GM12878 (cell line): Measurements from ENCODE around the gene COL1A1. TPM values are rescaled to one million over a fixed set of nuclear protein-coding genes. Genes with fewer than 3 reads are reported as not detected.

Experiments used
- CBX3 ChIP-seq: fragments of 200-600 bp; sonication (generic); IDR thresholded peaks from 2 replicates; pipeline ENCODE4 v1.6.1; 2016; ENCODE audit warnings: low read depth, borderline replicate concordance
- E2F4 ChIP-seq: IDR thresholded peaks from 2 replicates; pipeline ENCODE4 v1.6.1; 2012; ENCODE audit warnings: low read depth, low read length, improper control_type of control experiment
- EED ChIP-seq: sonication (generic); IDR thresholded peaks from 2 replicates; pipeline ENCODE4 v1.6.1; 2016; ENCODE audit warnings: antibody characterized with exemption, low read depth
- EGR1 ChIP-seq, 2 experiments: IDR thresholded peaks; 1 replicate in 1 of 2; 2 replicates in 1 of 2; pipeline ENCODE4 v1.6.1; 2011 to 2012; ENCODE audit warnings: low read depth in 2 of 2, low read length in 2 of 2, borderline replicate concordance in 1 of 2, mild to moderate bottlenecking in 1 of 2, moderate library complexity in 1 of 2
- EZH2 ChIP-seq: IDR thresholded peaks from 2 replicates; pipeline ENCODE4 v1.6.1; 2012; ENCODE audit warnings: low read depth, mild to moderate bottlenecking, control low read depth, inconsistent platforms, low read length, borderline replicate concordance; ENCODE audit not compliant: control insufficient read depth
- HDGF ChIP-seq: fragments of 450-650 bp; IDR thresholded peaks from 2 replicates; pipeline ENCODE4 v1.6.1; 2016; ENCODE audit warnings: antibody characterized with exemption
- HSF1 ChIP-seq: fragments of 150-350 bp; IDR thresholded peaks from 2 replicates; pipeline ENCODE4 v1.6.1; 2014; ENCODE audit warnings: mild to moderate bottlenecking, low read depth, low read length
- IKZF1 ChIP-seq: fragments of 450-650 bp; conservative IDR thresholded peaks from 2 replicates; pipeline ENCODE4 v1.6.1; 2017; ENCODE audit warnings: antibody characterized with exemption, mild to moderate bottlenecking
- IRF4 ChIP-seq: IDR thresholded peaks from 2 replicates; pipeline ENCODE4 v1.6.1; 2011; ENCODE audit warnings: low read depth, low read length
- KLF5 ChIP-seq: fragments of 450-650 bp; IDR thresholded peaks from 2 replicates; pipeline ENCODE4 v1.6.1; 2014; ENCODE audit warnings: mild to moderate bottlenecking; ENCODE audit not compliant: partially characterized antibody
- MTA2 ChIP-seq: fragments of 450-650 bp; IDR thresholded peaks from 2 replicates; pipeline ENCODE4 v1.6.1; 2016; ENCODE audit warnings: low read depth, mild to moderate bottlenecking, moderate library complexity
- NBN ChIP-seq: fragments of 450-650 bp; IDR thresholded peaks from 2 replicates; pipeline ENCODE4 v1.6.1; 2016
- PBX3 ChIP-seq: IDR thresholded peaks from 2 replicates; pipeline ENCODE4 v1.6.1; 2011; ENCODE audit warnings: mild to moderate bottlenecking, low read depth, low read length, moderate library complexity; ENCODE audit not compliant: insufficient replicate concordance
- PML ChIP-seq: IDR thresholded peaks from 2 replicates; pipeline ENCODE4 v1.6.1; 2012; ENCODE audit warnings: low read length, inconsistent platforms
- POU2F2 ChIP-seq: IDR thresholded peaks from 3 replicates; pipeline ENCODE4 v1.6.1; 2011; ENCODE audit warnings: low read depth, mild to moderate bottlenecking, low read length, borderline replicate concordance
- RB1 ChIP-seq: fragments of 450-650 bp; formaldehyde crosslinking; IDR thresholded peaks from 2 replicates; pipeline ENCODE4 v1.6.1; 2017; ENCODE audit warnings: mild to moderate bottlenecking, borderline replicate concordance
- RUNX3 ChIP-seq: IDR thresholded peaks from 2 replicates; pipeline ENCODE4 v1.6.1; 2012; ENCODE audit warnings: low read length, inconsistent platforms
- SIX5 ChIP-seq: IDR thresholded peaks from 2 replicates; pipeline ENCODE4 v1.6.1; 2011; ENCODE audit warnings: mild to moderate bottlenecking, low read depth, low read length, moderate library complexity; ENCODE audit not compliant: severe bottlenecking
- SKIL ChIP-seq: fragments of 450-650 bp; IDR thresholded peaks from 2 replicates; pipeline ENCODE4 v1.6.1; 2017; ENCODE audit warnings: mild to moderate bottlenecking, low read depth, inconsistent platforms; ENCODE audit not compliant: poor library complexity, severe bottlenecking
- SREBF1 ChIP-seq: IDR thresholded peaks from 2 replicates; pipeline ENCODE4 v1.6.1; 2012; ENCODE audit warnings: mild to moderate bottlenecking, low read length
- SUPT20H ChIP-seq: IDR thresholded peaks from 2 replicates; pipeline ENCODE4 v1.6.1; 2011; ENCODE audit warnings: low read depth, mild to moderate bottlenecking, low read length, moderate library complexity, borderline replicate concordance; ENCODE audit not compliant: control insufficient read depth
- WRNIP1 ChIP-seq: IDR thresholded peaks from 2 replicates; pipeline ENCODE4 v1.6.1; 2011; ENCODE audit warnings: low read depth, low read length, improper control_type of control experiment, borderline replicate concordance
- ZBED1 ChIP-seq: IDR thresholded peaks from 2 replicates; pipeline ENCODE4 v1.6.1; 2016; ENCODE audit warnings: borderline replicate concordance
- polyA plus RNA-seq, 11 experiments: library from polyadenylated mRNA; depleted of rRNA in 4 of 11; unstranded in 6 of 11; stranded (reverse) in 5 of 11; fragments of >200 nt; fragmentation: Nextera tagmentation in 4 of 11; fragmentation: Illumina TruSeq in 1 of 11; extraction: Ambion mirVana in 4 of 11; extraction: Trizol in 1 of 11; gene quantifications; 1 replicate in 1 of 11; 2 replicates in 10 of 11; pipeline versions ENCODE4 v1.2.1 to v1.2.3, GENCODE V29; 2011 to 2016; ENCODE audit warnings: inconsistent platforms in 2 of 11, missing spikeins in 2 of 11, low read depth in 1 of 11
- total RNA-seq, 4 experiments: library from RNA; depleted of rRNA in 3 of 4; stranded (reverse); fragments of >200 nt in 3 of 4; fragmentation: Illumina TruSeq in 1 of 4; extraction: Trizol in 1 of 4; gene quantifications; 2 replicates each; pipeline versions ENCODE4 v1.2.1 to v1.2.3, GENCODE V29; 2013 to 2021

The COL1A1 gene
- total and polyA plus RNA-seq, 10 of the 15 experiments (the other 5 are each of a cell fraction or from before 2014, with no cell fraction given): 0.18 to 7.7 (median 2.3) TPM

GRCh38 chr17:50169121-50169764, 32.2 kb downstream of the COL1A1 start (continued):
- TF ChIP-seq CBX3 (no peak), IRF4 (peak; percentile 63), EZH2 (no peak), RUNX3 (peak; percentile 65), NBN (peak; percentile 98), PML (no peak), IKZF1 (peak; percentile 67; the same call in 1 of the 2 replicates), ZBED1 (no peak), RB1 (peak; percentile 90; the same call in 1 of the 2 replicates), SIX5 (no peak), HDGF (peak; percentile 44; the same call in 1 of the 2 replicates), PBX3 (no peak), SUPT20H (no peak), EED (peak; percentile 30; the same call in 1 of the 2 replicates), EGR1 (IDR thresholded peaks at IDR 0.05; ENCODE audit: borderline replicate concordance in 1 of 2, low read depth in 2 of 2, low read length in 2 of 2) (peak in 1 of 2 experiments; percentile 37; a peak in 1 of 3 replicates), HSF1 (peak; percentile 65), KLF5 (no peak), SKIL (peak; percentile 67), WRNIP1 (no peak), E2F4 (0 out of 2 replicates have a peak, but pooled peaks have one; percentile 18), MTA2 (peak; percentile 42; the same call in 1 of the 2 replicates), SREBF1 (no peak), POU2F2 (peak; percentile 41; the same call in 1 of the 3 replicates)
